CD4-positive, CD25-positive, alpha-beta regulatory T cell (primary cell): Measurements from ENCODE around the gene GATA5. TPM values are rescaled to one million over a fixed set of nuclear protein-coding genes. Genes with fewer than 3 reads are reported as not detected.

Source experiments
- ATAC-seq, 2 donors: fragments of 150-1000 bp; cut with Tn5 transposase; one replicate each; pipeline ENCODE4 v1.10.0; 2021; ENCODE audit warnings: low read depth in 2 of 2, moderate number of reproducible peaks in 2 of 2, moderate library complexity in 1 of 2
- DNase-seq, 3 donors: peaks; one replicate each; pipeline versions ENCODE4 v3.0.0 to v3.0.0-alpha.2; 2012 to 2022; ENCODE audit warnings: mixed read lengths in 1 of 3
- H3K27ac ChIP-seq: one replicate; pipeline ENCODE4 v1.7.0; 2013; ENCODE audit warnings: mild to moderate bottlenecking, low read length; ENCODE audit not compliant: insufficient read depth, poor library complexity, severe bottlenecking
- H3K27me3 ChIP-seq: one replicate; pipeline ENCODE4 v1.7.0; 2013; ENCODE audit warnings: low read length; ENCODE audit not compliant: control insufficient read depth, insufficient read depth
- H3K36me3 ChIP-seq: one replicate; pipeline ENCODE4 v1.7.0; 2013; ENCODE audit warnings: mild to moderate bottlenecking, low read length, moderate library complexity; ENCODE audit not compliant: control insufficient read depth, insufficient read depth
- H3K4me1 ChIP-seq: 2 replicates; pipeline ENCODE4 v1.7.0; 2013; ENCODE audit warnings: mild to moderate bottlenecking, low read length; ENCODE audit not compliant: insufficient read depth, control insufficient read depth, poor library complexity, severe bottlenecking
- H3K4me3 ChIP-seq: one replicate; pipeline ENCODE4 v1.7.0; 2013; ENCODE audit warnings: low read depth, mild to moderate bottlenecking, low read length, moderate library complexity
- H3K9me3 ChIP-seq, 2 experiments: 1 replicate in 1 of 2; 2 replicates in 1 of 2; pipeline ENCODE4 v1.7.0; 2013; ENCODE audit warnings: low read length in 2 of 2, mild to moderate bottlenecking in 1 of 2, moderate library complexity in 1 of 2; ENCODE audit not compliant: control insufficient read depth in 2 of 2
- H3K27ac Mint-ChIP-seq, 3 donors: one replicate each; pipeline ENCODE4 v1.8.0; 2020 to 2022; ENCODE audit warnings: mild to moderate bottlenecking in 3 of 3, mixed read lengths in 3 of 3, moderate library complexity in 2 of 3
- H3K27me3 Mint-ChIP-seq: one replicate; pipeline ENCODE4 v1.8.0; 2022; ENCODE audit warnings: mild to moderate bottlenecking, mixed read lengths
- H3K36me3 Mint-ChIP-seq: one replicate; pipeline ENCODE4 v1.8.0; 2020; ENCODE audit warnings: mixed read lengths
- H3K4me1 Mint-ChIP-seq, 4 donors: one replicate each; pipeline ENCODE4 v1.8.0; 2020 to 2022; ENCODE audit warnings: mixed read lengths in 4 of 4, mild to moderate bottlenecking in 1 of 4
- H3K4me3 Mint-ChIP-seq, 4 donors: one replicate each; pipeline ENCODE4 v1.8.0; 2020 to 2022; ENCODE audit warnings: mild to moderate bottlenecking in 4 of 4, mixed read lengths in 4 of 4, moderate library complexity in 3 of 4
- H3K9me3 Mint-ChIP-seq, 7 donors: one replicate each; pipeline ENCODE4 v1.8.0; 2020 to 2022; ENCODE audit warnings: mixed read lengths in 7 of 7, mild to moderate bottlenecking in 3 of 7, moderate library complexity in 2 of 7
- polyA plus RNA-seq, 4 donors: library from polyadenylated mRNA; unstranded; fragments of 300-500 nt; fragmentation: Illumina TruSeq; gene quantifications; one replicate each; pipeline ENCODE4 v1.2.3, GENCODE V29; 2021
- total RNA-seq: library from RNA; stranded (reverse); gene quantifications from one replicate; pipeline ENCODE4 v1.2.3, GENCODE V29; 2022

The GATA5 gene
- total and polyA plus RNA-seq, 5 donors from 2014 or later: not detected

- H3K4me1 Mint-ChIP-seq: no peaks in the 10 kb centered on the region
- no peaks in the 10 kb centered on the region for H3K9me3 ChIP-seq
- H3K27me3 Mint-ChIP-seq: no peaks in the 10 kb centered on the region
Observed at GRCh38 chr20:62422636-62423325, 53.0 kb downstream of the GATA5 start.

GRCh38 chr20:62421716-62421990 is 54.1 kb downstream of the GATA5 start:
- H3K9me3 ChIP-seq: no peaks in the 10 kb centered on the region
- H3K9me3 Mint-ChIP-seq: no peaks in the 10 kb centered on the region
- ATAC-seq: no peak
- H3K36me3 ChIP-seq: no peaks in the 10 kb centered on the region
- H3K27ac Mint-ChIP-seq: no peak overlapping the region
- H3K36me3 Mint-ChIP-seq: no peaks in the 10 kb centered on the region
- no peaks in the 10 kb centered on the region for H3K4me1 Mint-ChIP-seq
- H3K4me3 ChIP-seq: no peak overlapping the region
- no peaks in the 10 kb centered on the region for H3K27me3 Mint-ChIP-seq
- H3K27ac ChIP-seq: no peak overlapping the region
- no peak for DNase-seq
- no peak overlapping the region for H3K4me3 Mint-ChIP-seq
- H3K4me1 ChIP-seq: no peaks in the 10 kb centered on the region
- no peaks in the 10 kb centered on the region for H3K27me3 ChIP-seq

More at GRCh38 chr20:62422636-62423325, 53.0 kb downstream of the GATA5 start:
- Histone ChIP-seq H3K36me3 (no peaks in the 10 kb centered on the region), H3K4me1 (no peaks in the 10 kb centered on the region), H3K27ac (no peak overlapping the region), H3K4me3 (no peak overlapping the region), H3K27me3 (no peaks in the 10 kb centered on the region)
- no peak for DNase-seq
- Mint-ChIP-seq H3K9me3 (no peaks in the 10 kb centered on the region), H3K27ac (no peak overlapping the region), H3K4me3 (no peak overlapping the region), H3K36me3 (no peaks in the 10 kb centered on the region)
- ATAC-seq: no peak

GRCh38 chr20:62420846-62421715 is 54.7 kb downstream of the GATA5 start:
- no peaks in the 10 kb centered on the region for H3K36me3 ChIP-seq
- no peaks in the 10 kb centered on the region for H3K4me1 Mint-ChIP-seq
- ATAC-seq (no peak), DNase-seq (no peak)
- no peaks in the 10 kb centered on the region for H3K4me1 ChIP-seq
- no peaks in the 10 kb centered on the region for H3K27me3 ChIP-seq
- H3K27ac ChIP-seq: no peak overlapping the region
- H3K4me3 Mint-ChIP-seq: no peak overlapping the region
- H3K27me3 Mint-ChIP-seq: no peaks in the 10 kb centered on the region
- no peaks in the 10 kb centered on the region for H3K9me3 ChIP-seq
- H3K36me3 Mint-ChIP-seq: no peaks in the 10 kb centered on the region
- H3K27ac Mint-ChIP-seq: no peak overlapping the region
- H3K4me3 ChIP-seq: no peak overlapping the region
- no peaks in the 10 kb centered on the region for H3K9me3 Mint-ChIP-seq

- no peak for ATAC-seq
- Histone ChIP-seq H3K4me1 (no peaks in the 10 kb centered on the region), H3K27ac (no peak overlapping the region), H3K27me3 (no peaks in the 10 kb centered on the region), H3K9me3 (no peaks in the 10 kb centered on the region), H3K4me3 (no peak overlapping the region), H3K36me3 (no peaks in the 10 kb centered on the region)
- DNase-seq: no peak
- H3K9me3 Mint-ChIP-seq: no peaks in the 10 kb centered on the region
- no peaks in the 10 kb centered on the region for H3K27me3 Mint-ChIP-seq
- no peaks in the 10 kb centered on the region for H3K36me3 Mint-ChIP-seq
- no peak overlapping the region for H3K27ac Mint-ChIP-seq
- H3K4me1 Mint-ChIP-seq: no peaks in the 10 kb centered on the region
- no peak overlapping the region for H3K4me3 Mint-ChIP-seq
Observed at GRCh38 chr20:62419759-62420158, 56.0 kb downstream of the GATA5 start.

- H3K27ac ChIP-seq: no peak overlapping the region
- H3K9me3 ChIP-seq: no peaks in the 10 kb centered on the region
- no peak overlapping the region for H3K4me3 Mint-ChIP-seq
- ATAC-seq: no peak
- no peaks in the 10 kb centered on the region for H3K36me3 Mint-ChIP-seq
- no peaks in the 10 kb centered on the region for H3K27me3 ChIP-seq
- H3K27ac Mint-ChIP-seq: no peak overlapping the region
- no peaks in the 10 kb centered on the region for H3K36me3 ChIP-seq
- no peak for DNase-seq
- H3K27me3 Mint-ChIP-seq: no peaks in the 10 kb centered on the region
- no peaks in the 10 kb centered on the region for H3K4me1 ChIP-seq
- H3K9me3 Mint-ChIP-seq: no peaks in the 10 kb centered on the region
- H3K4me1 Mint-ChIP-seq: no peaks in the 10 kb centered on the region
- H3K4me3 ChIP-seq: no peak overlapping the region
Observed at GRCh38 chr20:62418709-62419487, 56.9 kb downstream of the GATA5 start.

- Mint-ChIP-seq H3K27ac (no peak overlapping the region), H3K27me3 (no peaks in the 10 kb centered on the region), H3K4me3 (no peak overlapping the region), H3K9me3 (no peaks in the 10 kb centered on the region), H3K36me3 (no peaks in the 10 kb centered on the region), H3K4me1 (no peaks in the 10 kb centered on the region)
- H3K4me3 ChIP-seq: no peak overlapping the region
- H3K36me3 ChIP-seq: no peaks in the 10 kb centered on the region
- H3K9me3 ChIP-seq: no peaks in the 10 kb centered on the region
- no peaks in the 10 kb centered on the region for H3K4me1 ChIP-seq
- DNase-seq (no peak), ATAC-seq (no peak)
- no peak overlapping the region for H3K27ac ChIP-seq
- H3K27me3 ChIP-seq: no peaks in the 10 kb centered on the region
Observed at GRCh38 chr20:62417981-62418708, 57.6 kb downstream of the GATA5 start.
